ENCODE results near the gene SOBP. TPM values are rescaled to one million over a fixed set of nuclear protein-coding genes. Genes with fewer than 3 reads are reported as not detected.

The SOBP gene
- total and polyA plus RNA-seq, 8 donors, result 0.58 to 16.9 (median 4.4) TPM

- no peak for TF ChIP-seq POLR2AphosphoS5 (IDR thresholded peaks at IDR 0.05)
- TF ChIP-seq EP300 (IDR thresholded peaks at IDR 0.05), result no peak
- TF ChIP-seq CTCF (IDR thresholded peaks at IDR 0.05), result no peak
- no peak for TF ChIP-seq POLR2A (IDR thresholded peaks at IDR 0.05)
- Histone ChIP-seq H3K27ac (no peak overlapping the region), H3K9me3 (no peaks in the 10 kb centered on the region), H3K36me3 (no peaks in the 10 kb centered on the region), H3K4me3 (no peak overlapping the region), H3K4me1 (peaks cover 0 to 15% (median 0%) of the 10 kb centered on the region in 4 donors), H3K27me3 (no peaks in the 10 kb centered on the region)
- WGBS, 5 donors, result 92 to 98% (median 96%) methylated on average over 11 of the region's 11 CpGs
- DNase-seq, result no peak
- intact Hi-C loops (cut with DNase I; ENCODE audit: low total_unique reads), result no loop called here
Measured at GRCh38 chr6:107533415-107534059, 43.6 kb downstream of the SOBP start.

- intact Hi-C loops (cut with DNase I; ENCODE audit: low total_unique reads), result no loop called here
- no peak overlapping the region for H3K4me3 ChIP-seq
- WGBS, 5 donors, result 59 to 68% (median 67%) methylated on average over 5 of the region's 5 CpGs
Measured at GRCh38 chr6:107534571-107535141, 44.7 kb downstream of the SOBP start.

GRCh38 chr6:107535626-107536025 lies 45.7 kb downstream of the SOBP start:
- no peak overlapping the region for H3K27ac ChIP-seq
- 84 to 97% (median 92%) methylated on average over 1 of the region's 1 CpG for whole genome bisulfite sequencing, 5 donors

More at GRCh38 chr6:107534571-107535141, 44.7 kb downstream of the SOBP start:
- no peak overlapping the region for H3K27ac ChIP-seq
- H3K9me3 ChIP-seq, result no peaks in the 10 kb centered on the region
- no peak for TF ChIP-seq POLR2AphosphoS5 (IDR thresholded peaks at IDR 0.05)
- H3K4me1 ChIP-seq, result peaks cover 0 to 15% (median 0%) of the 10 kb centered on the region in 4 donors
- no peak for DNase-seq
- H3K27me3 ChIP-seq, result no peaks in the 10 kb centered on the region
- H3K36me3 ChIP-seq, result no peaks in the 10 kb centered on the region

GRCh38 chr6:107536180-107536961 lies 46.5 kb downstream of the SOBP start:
- Histone ChIP-seq H3K4me3 (no peak overlapping the region), H3K4me1 (peaks cover 0 to 28% (median 8%) of the 10 kb centered on the region in 4 donors), H3K27ac (no peak overlapping the region), H3K36me3 (no peaks in the 10 kb centered on the region), H3K27me3 (no peaks in the 10 kb centered on the region), H3K9me3 (no peaks in the 10 kb centered on the region)
- WGBS, 5 donors, result 80 to 90% (median 87%) methylated on average over 6 of the region's 6 CpGs
- TF ChIP-seq POLR2A (IDR thresholded peaks at IDR 0.05) (no peak), CTCF (IDR thresholded peaks at IDR 0.05) (no peak), EP300 (IDR thresholded peaks at IDR 0.05) (no peak), POLR2AphosphoS5 (IDR thresholded peaks at IDR 0.05) (no peak)
- intact Hi-C loops (cut with DNase I; ENCODE audit: low total_unique reads), result no loop called here
- peak in 1 of 2 donors; percentile 25 for DNase-seq

More at GRCh38 chr6:107535626-107536025, 45.7 kb downstream of the SOBP start:
- Histone ChIP-seq H3K9me3 (no peaks in the 10 kb centered on the region), H3K36me3 (no peaks in the 10 kb centered on the region), H3K4me1 (peaks cover 0 to 25% (median 7%) of the 10 kb centered on the region in 4 donors), H3K27me3 (no peaks in the 10 kb centered on the region), H3K4me3 (no peak overlapping the region)
- intact Hi-C loops (cut with DNase I; ENCODE audit: low total_unique reads), result no loop called here
- no peak for DNase-seq
- no peak for TF ChIP-seq EP300 (IDR thresholded peaks at IDR 0.05)
- TF ChIP-seq CTCF (IDR thresholded peaks at IDR 0.05), result no peak
- TF ChIP-seq POLR2A (IDR thresholded peaks at IDR 0.05), result no peak
- no peak for TF ChIP-seq POLR2AphosphoS5 (IDR thresholded peaks at IDR 0.05)
